ENCODE measurements around the gene CPA1. TPM values are rescaled to one million over a fixed set of nuclear protein-coding genes. Genes with fewer than 3 reads are reported as not detected.

Gene CPA1
- total and polyA plus RNA-seq, 9 of the 15 experiments (the other 6 are each of a cell fraction or from before 2014, with no cell fraction given), result 6.5 TPM; not detected in 8

GRCh38 chr7:130342701-130343380 is 37.5 kb upstream of the CPA1 start:
- FAIRE-seq, result no peak
- Histone ChIP-seq H4K20me1 (replicated peaks; ENCODE audit: control insufficient read depth, insufficient read depth, low read length) (no peaks in the 10 kb centered on the region), H2AFZ (ENCODE audit: low read depth, low read length) (no peak overlapping the region), H3K79me2 (ENCODE audit: control insufficient read depth, insufficient read depth, low read length) (no peaks in the 10 kb centered on the region), H3K27me3 (ENCODE audit: control insufficient read depth in 2 of 2, insufficient read depth in 2 of 2, low read length in 2 of 2) (peaks cover 28 to 42% of the 10 kb centered on the region in 2 experiments), H3K4me1 (replicated peaks in 1 of 2; ENCODE audit: control insufficient read depth in 2 of 2, insufficient read depth in 2 of 2, low read length in 2 of 2) (0 out of 5 replicates have a peak, but pooled peaks cover 0 to 3% of the 10 kb centered on the region in 2 experiments), H3K4me3 (no peak overlapping the region), H3K36me3 (ENCODE audit: control insufficient read depth, insufficient read depth, low read length) (no peaks in the 10 kb centered on the region), H3K9me3 (replicated peaks; ENCODE audit: control insufficient read depth, insufficient read depth, low read depth, low read length) (no peaks in the 10 kb centered on the region), H3K27ac (ENCODE audit: extremely low read depth, low read depth, low read length) (no peak overlapping the region), H3K9ac (ENCODE audit: insufficient read depth in 1 of 2, low read depth in 2 of 2, low read length in 2 of 2) (no peak overlapping the region), H3K4me2 (ENCODE audit: insufficient read depth, low read length) (no peak overlapping the region), H3K9me1 (ENCODE audit: control insufficient read depth, insufficient read depth, low read length) (no peaks in the 10 kb centered on the region)
- 0% methylated on average over 3 of the region's 3 CpGs for WGBS (ENCODE audit: insufficient coverage, low coverage, missing lambda C conversion rate)
- in situ Hi-C loops (cut with MboI) (no loop called here), intact Hi-C loops (cut with micrococcal nuclease) (no loop called here)
- CTCF ChIA-PET (ENCODE audit: low intra/inter-chr PET ratio), result no interaction called here
- POLR2A ChIA-PET, result interaction anchor here (1.0 to 1.3 kb wide), 2 partner anchors 9 to 13 kb away, joined by 3 to 4 read pairs; no protein-coding TSS in a partner anchor
- BruUV-seq (replicated peaks), result no TSS peak
- no peak for ATAC-seq
- DNase-seq (ENCODE audit: extremely low read depth in 1 of 4, low spot score in 3 of 4), result no peak
- TF ChIP-seq ZFPM2 (CRISPR knock-in tag; IDR thresholded peaks at IDR 0.05) (0 out of 2 replicates have a peak, but pooled peaks have one; percentile 1), MAFF (IDR thresholded peaks at IDR 0.05; ENCODE audit: low read length) (no peak), BRD9 (IDR thresholded peaks at IDR 0.05; ENCODE audit: low read depth, partially characterized antibody) (no peak), MTA1 (IDR thresholded peaks at IDR 0.05; ENCODE audit: borderline replicate concordance) (peak; percentile 57; the same call in 1 of the 2 replicates), ZNF584 (CRISPR knock-in tag; IDR thresholded peaks at IDR 0.05; ENCODE audit: low read depth) (no peak), ZNF609 (CRISPR knock-in tag; IDR thresholded peaks at IDR 0.05; ENCODE audit: borderline replicate concordance) (no peak), LARP7 (IDR thresholded peaks at IDR 0.05) (0 out of 2 replicates have a peak, but pooled peaks have one; percentile 37), RAD21 (CRISPR knock-in tag; conservative IDR thresholded peaks at IDR 0.05 in 1 of 2, IDR thresholded peaks at IDR 0.05 in 1 of 2) (no peak)
- TF ChIP-seq, protein P1, sequence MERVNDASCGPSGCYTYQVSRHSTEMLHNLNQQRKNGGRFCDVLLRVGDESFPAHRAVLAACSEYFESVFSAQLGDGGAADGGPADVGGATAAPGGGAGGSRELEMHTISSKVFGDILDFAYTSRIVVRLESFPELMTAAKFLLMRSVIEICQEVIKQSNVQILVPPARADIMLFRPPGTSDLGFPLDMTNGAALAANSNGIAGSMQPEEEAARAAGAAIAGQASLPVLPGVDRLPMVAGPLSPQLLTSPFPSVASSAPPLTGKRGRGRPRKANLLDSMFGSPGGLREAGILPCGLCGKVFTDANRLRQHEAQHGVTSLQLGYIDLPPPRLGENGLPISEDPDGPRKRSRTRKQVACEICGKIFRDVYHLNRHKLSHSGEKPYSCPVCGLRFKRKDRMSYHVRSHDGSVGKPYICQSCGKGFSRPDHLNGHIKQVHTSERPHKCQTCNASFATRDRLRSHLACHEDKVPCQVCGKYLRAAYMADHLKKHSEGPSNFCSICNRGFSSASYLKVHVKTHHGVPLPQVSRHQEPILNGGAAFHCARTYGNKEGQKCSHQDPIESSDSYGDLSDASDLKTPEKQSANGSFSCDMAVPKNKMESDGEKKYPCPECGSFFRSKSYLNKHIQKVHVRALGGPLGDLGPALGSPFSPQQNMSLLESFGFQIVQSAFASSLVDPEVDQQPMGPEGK (CRISPR knock-in tag; IDR thresholded peaks at IDR 0.05; ENCODE audit: borderline replicate concordance), result no peak

Data from K562 (cell line).